ENCODE data around the gene RPSA. TPM values are rescaled to one million over a fixed set of nuclear protein-coding genes. Genes with fewer than 3 reads are reported as not detected.

Gene RPSA
- total and polyA plus RNA-seq, 3 donors from 2014 or later = 387 to 858 (median 661) TPM

DNA sequence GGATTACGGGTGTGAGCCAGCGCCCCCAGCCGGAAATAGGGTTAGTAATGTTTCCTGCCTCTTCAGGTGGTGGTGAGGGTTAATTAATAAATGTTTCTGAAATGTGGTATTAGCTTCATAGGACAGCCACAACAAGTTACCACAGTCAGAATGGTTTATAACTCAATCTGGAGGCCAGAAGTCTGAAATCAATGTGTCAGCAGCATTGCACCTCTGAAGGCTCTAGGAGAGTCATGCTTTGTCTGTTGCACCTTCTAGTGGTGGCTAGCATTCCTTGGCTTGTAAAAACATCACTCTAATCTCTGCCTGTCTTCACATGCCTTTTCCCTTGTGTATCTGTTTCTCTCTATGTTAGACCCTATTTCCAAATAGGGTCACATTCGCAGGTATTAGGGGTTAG, 7.8 kb upstream of the RPSA start:
- no peak overlapping the region for H3K27ac ChIP-seq
- 93 to 100% methylated on average over 4 of the region's 4 CpGs for WGBS, 2 donors
- no peaks in the 10 kb centered on the region for H3K9me3 ChIP-seq
- H3K27me3 ChIP-seq = no peaks in the 10 kb centered on the region
- TF ChIP-seq POLR2A (IDR thresholded peaks at IDR 0.05) = no peak
- no peak for TF ChIP-seq CTCF (IDR thresholded peaks at IDR 0.05)
- H3K4me1 ChIP-seq = no peaks in the 10 kb centered on the region
- no peak for DNase-seq
- no peak overlapping the region for H3K4me3 ChIP-seq
- no peaks in the 10 kb centered on the region for H3K36me3 ChIP-seq (ENCODE audit: low read depth, missing control alignments)
- intact Hi-C loops (cut with DNase I; ENCODE audit: low total_unique reads) = no loop called here

DNA sequence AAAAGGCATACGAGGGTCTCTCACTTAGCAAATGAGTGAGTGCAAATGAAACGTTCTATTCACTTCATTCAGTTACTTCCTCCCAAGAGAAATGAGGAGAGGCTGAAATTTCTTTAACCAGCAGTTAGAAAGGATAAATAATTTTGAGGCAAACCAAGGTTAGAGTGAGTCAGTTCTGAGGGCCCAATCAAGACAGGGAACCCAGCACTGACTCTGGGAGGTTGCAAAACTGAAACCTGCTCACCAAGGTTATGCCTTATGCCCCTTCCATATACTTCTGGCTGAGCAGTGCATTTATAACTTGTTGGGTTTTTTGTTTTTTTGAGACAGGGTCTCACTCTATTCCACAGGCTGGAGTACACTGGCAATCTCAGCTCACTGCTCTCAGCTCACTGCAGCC, 4.5 kb upstream of the RPSA start:
- H3K27ac ChIP-seq = no peak overlapping the region
- H3K4me1 ChIP-seq = no peaks in the 10 kb centered on the region
- H3K27me3 ChIP-seq = no peaks in the 10 kb centered on the region
- no peaks in the 10 kb centered on the region for H3K36me3 ChIP-seq (ENCODE audit: low read depth, missing control alignments)
- 45 to 52% methylated on average over 2 of the region's 2 CpGs for WGBS, 2 donors
- H3K9me3 ChIP-seq = no peaks in the 10 kb centered on the region
- no peak for DNase-seq
- intact Hi-C loops (cut with DNase I; ENCODE audit: low total_unique reads) = no loop called here
- H3K4me3 ChIP-seq = no peak overlapping the region
- TF ChIP-seq CTCF (IDR thresholded peaks at IDR 0.05) (no peak), POLR2A (IDR thresholded peaks at IDR 0.05) (no peak)

DNA sequence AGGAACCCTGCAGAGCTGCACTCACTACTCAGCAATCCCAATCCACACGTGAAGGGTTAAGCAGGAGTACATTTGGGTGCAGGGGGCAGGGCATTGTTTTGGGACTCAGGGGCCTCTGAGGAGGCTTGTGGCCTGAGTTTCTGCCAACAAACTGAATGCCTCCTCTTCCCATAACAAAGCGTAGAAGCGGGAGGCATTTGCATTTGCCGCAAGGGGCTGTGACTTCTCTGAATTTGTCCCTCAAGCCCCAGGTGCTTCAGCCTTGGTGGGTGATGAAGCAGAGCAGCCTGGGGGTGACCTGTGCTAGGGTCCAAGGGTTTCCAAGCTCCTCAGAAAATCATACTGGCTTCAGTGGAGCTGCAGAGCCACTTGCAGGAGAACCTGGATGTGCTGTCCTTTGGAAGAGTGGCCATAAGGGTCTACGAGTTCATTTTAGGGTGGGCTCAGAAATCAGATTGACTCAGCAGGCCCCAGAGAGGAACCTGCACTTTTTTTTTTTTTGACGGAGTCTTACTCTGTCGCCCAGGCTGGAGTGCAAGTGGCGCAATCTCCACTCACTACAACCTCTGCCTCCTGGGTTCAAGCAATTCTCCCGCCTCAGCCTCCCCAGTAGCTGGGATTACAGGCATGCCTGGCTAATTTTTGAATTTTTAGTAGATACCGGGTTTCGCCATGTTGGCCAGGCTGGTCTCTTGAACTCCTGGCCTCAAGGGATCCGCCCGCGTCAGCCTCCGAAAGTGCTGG, 1.4 kb upstream of the RPSA start:
- H3K36me3 ChIP-seq (ENCODE audit: low read depth, missing control alignments) = no peaks in the 10 kb centered on the region
- no peaks in the 10 kb centered on the region for H3K27me3 ChIP-seq
- no peak overlapping the region for H3K27ac ChIP-seq
- 62% methylated on average over 14 to 15 of the region's 15 CpGs for WGBS, 2 donors
- peaks cover 5% of the 10 kb centered on the region for H3K4me1 ChIP-seq
- no peak for TF ChIP-seq CTCF (IDR thresholded peaks at IDR 0.05)
- TF ChIP-seq POLR2A (IDR thresholded peaks at IDR 0.05) = no peak
- H3K9me3 ChIP-seq = no peaks in the 10 kb centered on the region
- intact Hi-C loops (cut with DNase I; ENCODE audit: low total_unique reads) = no loop called here
- DNase-seq = no peak
- no peak overlapping the region for H3K4me3 ChIP-seq

DNA sequence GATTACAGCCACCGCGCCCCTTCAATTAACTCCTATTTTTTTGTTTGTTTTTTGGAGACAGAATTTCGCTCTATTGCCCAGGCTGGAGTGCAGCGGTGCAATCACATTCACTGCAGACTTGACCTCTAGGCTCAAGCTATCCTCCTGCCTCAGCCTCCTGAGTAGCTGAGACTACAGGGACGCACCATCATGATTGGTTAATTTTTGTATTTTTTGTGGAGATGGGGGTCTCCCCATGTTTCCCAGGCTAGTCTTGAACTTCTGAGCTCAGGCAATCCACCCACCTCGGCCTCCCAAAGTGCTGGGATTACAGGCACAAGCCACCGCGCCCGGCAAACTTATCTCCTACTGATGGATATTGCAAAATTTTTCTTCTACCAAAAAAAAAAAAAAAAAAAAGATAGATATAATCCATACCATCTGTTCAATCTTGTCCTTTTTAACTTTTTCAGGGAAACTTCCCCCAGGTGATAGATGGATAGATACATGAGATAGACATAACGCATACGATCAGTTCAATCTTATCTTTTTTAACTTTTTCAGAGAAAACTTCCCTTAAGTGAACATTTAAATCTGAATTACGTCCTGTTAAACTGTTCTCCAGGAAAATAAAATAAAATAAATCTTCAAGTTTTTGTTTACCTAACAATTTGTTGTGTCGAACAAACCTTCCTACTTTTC, 693 bp upstream of the RPSA start:
- Histone ChIP-seq H3K27ac (peak overlapping the region; percentile 74 to 83), H3K4me1 (peaks cover 5% of the 10 kb centered on the region), H3K9me3 (no peaks in the 10 kb centered on the region), H3K36me3 (ENCODE audit: low read depth, missing control alignments) (no peaks in the 10 kb centered on the region), H3K27me3 (no peaks in the 10 kb centered on the region), H3K4me3 (peak overlapping the region; percentile 76 to 85)
- WGBS, 2 donors = 40 to 49% methylated on average over 13 of the region's 13 CpGs
- intact Hi-C loops (cut with DNase I; ENCODE audit: low total_unique reads) = no loop called here
- TF ChIP-seq POLR2A (IDR thresholded peaks at IDR 0.05) (no peak), CTCF (IDR thresholded peaks at IDR 0.05) (no peak)
- no peak for DNase-seq
